Right atrium auricular region (tissue), 2 donors: Measurements from ENCODE around the gene ZHX3. TPM values are rescaled to one million over a fixed set of nuclear protein-coding genes. Genes with fewer than 3 reads are reported as not detected.

Source experiments
- DNase-seq: peaks from one replicate; pipeline ENCODE4 v3.0.0-alpha.2; 2019; ENCODE audit warnings: low spot score
- H3K27ac ChIP-seq, 2 donors: fragments of 200-600 bp; sonication (generic); 1 replicate in 1 of 2; 2 replicates in 1 of 2; pipeline ENCODE4 v1.5.1; 2016 to 2019
- H3K27me3 ChIP-seq, 2 donors: fragments of 200-600 bp; sonication (generic); one replicate each; pipeline versions ENCODE4 v1.5.1 to v1.6.0; 2017 to 2019
- H3K36me3 ChIP-seq: fragments of 200-600 bp; sonication (generic); one replicate; pipeline ENCODE4 v1.5.1; 2016
- H3K4me1 ChIP-seq, 2 donors: fragments of 200-600 bp; sonication (generic); one replicate each; pipeline versions ENCODE4 v1.5.1 to v1.6.0; 2017 to 2019
- H3K4me3 ChIP-seq, 2 donors: fragments of 200-600 bp; sonication (generic); 1 replicate in 1 of 2; 2 replicates in 1 of 2; pipeline ENCODE4 v1.5.1; 2017 to 2019; ENCODE audit warnings: mild to moderate bottlenecking in 1 of 2, moderate library complexity in 1 of 2
- H3K9me3 ChIP-seq, 2 donors: fragments of 200-600 bp; sonication (generic); one replicate each; pipeline ENCODE4 v1.5.1; 2019
- CTCF ChIP-seq, 2 donors: fragments of 200-600 bp; sonication (generic); IDR thresholded peaks; one replicate each; pipeline ENCODE4 v1.5.1; 2019; ENCODE audit warnings: antibody characterized with exemption in 2 of 2
- total RNA-seq, 2 donors: library from RNA; depleted of rRNA; stranded (reverse); fragments of >200 nt; gene quantifications; one replicate each; pipeline ENCODE4 v1.1.0, GENCODE V29; 2016

The ZHX3 gene
- total RNA-seq, 2 donors from 2014 or later, result 23.8 to 25.7 TPM

GRCh38 chr20:41264819-41265218 is 52.7 kb downstream of the ZHX3 start:
- Histone ChIP-seq H3K4me1 (peaks cover 0 to 21% of the 10 kb centered on the region in 2 donors), H3K9me3 (no peaks in the 10 kb centered on the region), H3K36me3 (peaks cover 17% of the 10 kb centered on the region), H3K27me3 (no peaks in the 10 kb centered on the region), H3K4me3 (no peak overlapping the region), H3K27ac (no peak overlapping the region)
- DNase-seq, result no peak
- TF ChIP-seq CTCF (IDR thresholded peaks at IDR 0.05), result no peak

GRCh38 chr20:41261790-41262717 is 55.5 kb downstream of the ZHX3 start:
- TF ChIP-seq CTCF (IDR thresholded peaks at IDR 0.05), result no peak
- DNase-seq, result no peak
- Histone ChIP-seq H3K27ac (peak overlapping the region in 1 of 2 donors; percentile 12), H3K4me1 (peaks cover 0 to 16% of the 10 kb centered on the region in 2 donors), H3K9me3 (no peaks in the 10 kb centered on the region), H3K27me3 (no peaks in the 10 kb centered on the region), H3K4me3 (no peak overlapping the region), H3K36me3 (peaks cover 9% of the 10 kb centered on the region)

DNA sequence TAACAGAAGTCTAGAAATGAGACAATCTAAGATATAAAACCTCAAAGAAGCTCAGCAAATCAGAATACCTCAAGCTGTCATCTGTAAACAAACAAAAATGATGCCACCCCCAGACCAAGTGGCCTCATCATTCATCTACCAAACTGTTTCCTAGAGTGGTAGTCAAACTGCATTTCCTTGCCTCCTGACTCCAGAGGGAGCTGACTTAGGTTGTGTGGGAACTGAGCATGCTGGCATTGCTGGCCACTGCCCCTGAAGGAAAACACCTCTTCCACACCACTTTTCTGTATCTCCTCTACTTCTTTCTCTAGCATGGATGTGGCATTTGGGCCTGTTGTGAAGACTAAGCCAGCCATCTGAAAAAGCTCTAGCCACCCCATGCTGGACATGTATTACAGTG is 56.3 kb downstream of the ZHX3 start:
- Histone ChIP-seq H3K27ac (no peak overlapping the region), H3K4me1 (peaks cover 0 to 16% of the 10 kb centered on the region in 2 donors), H3K9me3 (no peaks in the 10 kb centered on the region), H3K27me3 (no peaks in the 10 kb centered on the region), H3K36me3 (peaks cover 9% of the 10 kb centered on the region), H3K4me3 (no peak overlapping the region)
- no peak for TF ChIP-seq CTCF (IDR thresholded peaks at IDR 0.05)
- DNase-seq, result no peak

GRCh38 chr20:41260734-41261220 is 56.8 kb downstream of the ZHX3 start:
- no peak overlapping the region for H3K27ac ChIP-seq
- no peak for TF ChIP-seq CTCF (IDR thresholded peaks at IDR 0.05)

DNA sequence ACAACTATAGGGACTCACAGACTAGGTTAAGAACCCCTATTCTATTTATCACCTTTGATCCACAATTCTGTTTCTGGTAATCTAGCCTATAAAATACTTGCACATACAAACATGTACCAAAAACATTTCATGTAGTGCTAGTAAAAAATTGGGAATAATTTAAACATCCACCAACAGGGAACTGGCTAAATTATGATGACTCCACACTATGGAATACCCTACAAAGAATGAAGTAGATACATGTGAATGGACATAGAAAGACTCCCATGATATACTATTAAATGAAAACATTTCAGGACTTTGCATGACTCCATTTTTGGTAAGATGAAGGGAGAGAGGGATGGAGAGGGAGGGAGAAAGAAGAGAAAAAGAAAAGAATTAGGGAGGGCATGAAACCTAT is 58.2 kb downstream of the ZHX3 start:
- Histone ChIP-seq H3K4me1 (peaks cover 0 to 16% of the 10 kb centered on the region in 2 donors), H3K27ac (no peak overlapping the region), H3K36me3 (no peaks in the 10 kb centered on the region), H3K9me3 (no peaks in the 10 kb centered on the region), H3K27me3 (no peaks in the 10 kb centered on the region), H3K4me3 (no peak overlapping the region)
- no peak for DNase-seq
- TF ChIP-seq CTCF (IDR thresholded peaks at IDR 0.05), result no peak

More at GRCh38 chr20:41260734-41261220, 56.8 kb downstream of the ZHX3 start:
- Histone ChIP-seq H3K36me3 (peaks cover 5% of the 10 kb centered on the region), H3K27me3 (no peaks in the 10 kb centered on the region), H3K9me3 (no peaks in the 10 kb centered on the region), H3K4me1 (peaks cover 0 to 16% of the 10 kb centered on the region in 2 donors), H3K4me3 (no peak overlapping the region)
- no peak for DNase-seq
